HG03175 (cell line): Measurements from ENCODE around the gene RABGEF1.
"Not testable (repeated sequence)": the region's sequence is repeated elsewhere in the genome, so short reads cannot be mapped to it uniquely, and the experiment has no call there.

Experiments
- ATAC-seq: cut with Tn5 transposase; IDR thresholded peaks from one replicate; pipeline ENCODE4 v1.9.1; 2021; ENCODE audit warnings: mild to moderate bottlenecking, moderate library complexity; ENCODE audit not compliant: unreplicated experiment

The RABGEF1 gene

GRCh38 chr7:66764905-66765304 lies 24.4 kb downstream of the RABGEF1 start:
- not testable (repeated sequence) for ATAC-seq

DNA sequence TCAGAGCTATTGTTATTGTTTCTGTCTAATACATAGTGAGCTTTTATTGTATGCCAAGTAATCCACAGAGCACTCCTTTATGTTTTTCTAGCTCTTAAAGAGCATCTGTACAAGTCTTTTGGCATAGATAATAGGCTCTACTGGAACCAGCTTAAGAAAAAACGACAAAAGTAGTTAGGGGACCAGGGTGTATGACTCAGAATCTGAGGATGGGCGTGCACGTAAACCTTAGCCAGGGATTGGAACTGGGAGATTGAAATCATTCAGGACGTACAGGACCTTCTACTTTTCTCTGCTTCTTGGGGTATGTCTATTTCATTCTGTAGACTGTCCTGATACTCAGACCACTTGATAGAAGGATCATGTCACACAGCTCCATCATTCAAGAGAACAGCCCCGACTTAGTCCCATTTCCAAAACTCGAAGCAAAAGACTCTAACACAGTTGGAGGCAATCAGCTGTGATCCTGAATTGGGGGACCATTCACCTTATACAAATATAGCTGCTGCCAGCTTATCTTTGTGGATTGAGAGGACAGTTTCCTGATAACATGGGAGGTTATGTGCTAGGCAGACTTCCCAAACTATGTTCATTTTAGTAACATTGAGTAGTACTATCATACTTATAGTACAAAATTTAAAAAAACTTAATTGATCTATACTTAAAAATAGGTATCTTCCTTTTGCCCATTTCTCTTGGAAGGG lies 24.9 kb downstream of the RABGEF1 start:
- not testable (repeated sequence) for ATAC-seq

GRCh38 chr7:66766041-66766440 lies 25.5 kb downstream of the RABGEF1 start:
- ATAC-seq = no peak

DNA sequence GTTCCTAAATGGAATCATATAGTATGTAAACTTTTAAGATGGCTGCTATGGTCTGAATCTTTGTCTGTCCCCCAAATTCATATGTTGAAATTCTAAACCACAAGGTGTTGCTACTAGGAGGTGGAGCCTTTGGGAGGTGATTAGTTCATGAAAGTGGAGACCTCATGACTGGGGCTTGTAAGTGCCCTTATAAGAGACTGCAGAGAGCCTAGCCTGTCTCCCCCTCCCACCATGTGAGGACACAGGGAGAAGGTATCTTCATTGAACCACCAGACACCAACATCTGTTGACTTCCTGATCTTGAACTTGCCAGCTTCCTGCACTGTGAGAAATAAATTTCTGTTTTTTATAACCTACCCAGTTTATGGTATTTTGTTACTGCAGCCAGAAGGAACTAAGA lies 27.0 kb downstream of the RABGEF1 start:
- not testable (repeated sequence) for ATAC-seq

DNA sequence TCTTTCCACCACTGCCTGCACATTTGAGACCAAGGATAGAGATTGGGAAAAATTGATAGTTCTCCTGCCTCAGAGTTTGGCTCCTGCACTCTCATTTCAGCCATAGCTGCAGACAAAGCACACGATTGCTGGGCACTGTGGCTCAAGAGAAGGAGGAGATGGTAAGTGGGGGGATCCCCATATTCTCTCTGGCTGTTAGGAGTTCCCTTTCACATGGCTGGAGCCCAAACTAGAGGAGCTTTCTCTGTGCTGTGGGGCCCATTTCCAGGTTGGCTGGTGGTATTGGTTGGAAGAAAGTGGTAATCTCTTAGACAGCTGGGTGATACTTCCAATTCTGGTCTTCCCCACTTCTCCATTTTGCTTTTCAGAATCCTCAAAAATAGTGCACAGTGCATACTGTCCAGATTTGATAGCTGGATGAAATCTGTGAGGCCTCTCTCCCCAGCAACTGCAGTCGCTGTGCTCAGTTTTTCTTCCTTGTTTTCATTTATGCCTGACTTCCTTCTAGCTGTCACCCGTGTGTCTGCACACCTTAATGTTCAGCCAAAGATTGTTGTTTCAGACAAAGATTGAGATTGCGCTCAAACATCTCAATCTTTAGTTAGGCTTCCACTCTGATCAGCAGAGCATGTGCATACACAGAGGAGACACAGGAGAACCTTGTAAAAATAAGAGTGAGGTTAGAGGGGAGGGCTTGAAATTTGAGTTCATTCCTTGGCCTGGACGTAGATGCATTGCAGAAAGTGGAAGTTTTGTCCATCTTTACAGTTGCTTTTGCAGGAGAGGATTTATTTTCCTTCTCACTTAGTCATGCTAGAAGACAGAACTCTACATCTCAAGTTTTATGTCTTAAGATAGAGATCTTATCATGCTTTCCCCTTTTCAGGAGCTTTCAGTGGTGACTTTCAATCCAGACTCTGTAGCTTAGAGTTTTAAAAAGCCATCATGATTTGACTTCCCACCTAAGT lies 28.6 kb downstream of the RABGEF1 start:
- ATAC-seq = no peak

GRCh38 chr7:66769833-66770512 lies 29.4 kb downstream of the RABGEF1 start:
- ATAC-seq = no peak

DNA sequence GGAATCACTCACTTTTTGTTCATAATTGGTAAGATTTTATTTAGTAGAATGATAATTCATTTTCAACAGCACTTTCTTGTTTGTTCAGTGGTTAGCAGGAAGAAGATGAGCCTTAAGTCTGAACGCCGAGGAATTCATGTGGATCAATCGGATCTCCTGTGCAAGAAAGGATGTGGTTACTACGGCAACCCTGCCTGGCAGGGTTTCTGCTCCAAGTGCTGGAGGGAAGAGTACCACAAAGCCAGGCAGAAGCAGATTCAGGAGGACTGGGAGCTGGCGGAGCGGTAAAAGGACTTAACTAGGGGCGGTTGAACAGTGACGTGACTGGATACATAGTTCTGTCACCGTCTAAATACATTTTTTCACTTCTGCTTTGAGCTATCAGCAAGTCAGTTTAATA lies 31.3 kb downstream of the RABGEF1 start:
- ATAC-seq = no peak

DNA sequence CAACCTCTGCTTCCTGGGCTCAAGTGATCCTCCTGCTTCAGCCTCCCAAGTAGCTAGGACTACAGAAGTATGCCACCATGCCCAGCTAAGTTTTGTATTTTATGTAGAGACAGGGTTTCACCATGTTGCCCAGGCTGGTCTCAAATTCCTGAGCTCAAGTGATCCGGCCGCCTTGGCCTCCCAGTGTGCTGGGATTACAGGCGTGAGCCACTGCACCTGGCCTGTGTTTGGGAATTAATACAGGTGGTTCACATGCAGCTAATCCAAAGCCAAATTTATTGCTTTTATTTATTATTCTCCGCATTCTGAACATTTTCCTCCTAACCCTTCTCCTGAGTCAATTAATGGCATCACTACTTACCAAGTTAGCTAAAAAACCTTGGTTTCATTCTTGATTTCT lies 33.2 kb downstream of the RABGEF1 start:
- ATAC-seq = not testable (repeated sequence)

GRCh38 chr7:66776383-66776782 lies 35.9 kb downstream of the RABGEF1 start:
- not testable (repeated sequence) for ATAC-seq

DNA sequence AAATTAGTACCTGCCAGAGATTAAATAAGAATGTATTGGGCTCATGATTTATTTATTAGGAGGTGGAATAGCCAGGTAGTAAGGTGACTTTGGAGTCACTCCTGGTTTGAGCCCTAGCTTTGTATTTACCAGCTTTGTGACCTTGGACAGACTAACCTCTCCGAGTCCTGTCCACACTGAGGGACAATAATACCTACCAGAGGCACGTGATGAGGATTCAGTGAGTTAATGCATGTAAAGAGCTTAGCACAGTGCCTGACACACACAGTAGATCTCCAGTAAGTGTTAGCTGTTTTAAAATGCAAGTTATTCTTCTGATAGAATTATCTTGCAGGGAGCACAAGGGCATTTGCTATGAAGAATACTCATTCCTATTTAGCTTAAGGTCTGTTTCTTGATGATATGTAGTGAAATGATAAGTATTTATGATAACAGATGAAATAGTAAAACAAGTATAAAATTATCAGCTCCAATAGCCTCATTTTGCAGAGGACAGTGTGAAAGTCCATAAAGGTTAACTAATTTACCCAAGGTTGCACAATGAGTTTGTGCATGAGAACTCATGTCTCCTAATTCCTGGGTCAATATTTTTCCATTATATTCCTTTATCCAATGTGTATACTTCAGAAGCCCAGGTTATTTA lies 36.4 kb downstream of the RABGEF1 start:
- no peak for ATAC-seq

DNA sequence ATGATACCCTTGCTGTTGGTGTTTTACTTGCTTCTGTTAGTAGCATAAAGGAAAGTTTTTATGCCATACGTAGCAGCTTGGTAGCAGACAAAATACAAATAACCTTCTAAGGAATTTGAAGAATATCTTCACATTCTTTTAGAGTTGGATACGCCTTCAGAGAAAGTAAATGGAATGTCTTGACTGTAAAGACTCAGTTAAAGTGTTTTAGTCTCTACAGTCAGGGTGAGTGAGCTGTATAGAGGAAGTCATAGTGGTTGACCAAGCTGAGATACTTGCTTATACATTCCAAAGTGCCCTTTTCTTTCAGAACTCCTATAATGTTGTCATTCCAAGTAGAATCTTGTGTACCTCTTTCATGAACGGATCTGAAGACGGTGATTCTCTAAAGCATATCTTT lies 37.7 kb downstream of the RABGEF1 start:
- ATAC-seq = no peak

DNA sequence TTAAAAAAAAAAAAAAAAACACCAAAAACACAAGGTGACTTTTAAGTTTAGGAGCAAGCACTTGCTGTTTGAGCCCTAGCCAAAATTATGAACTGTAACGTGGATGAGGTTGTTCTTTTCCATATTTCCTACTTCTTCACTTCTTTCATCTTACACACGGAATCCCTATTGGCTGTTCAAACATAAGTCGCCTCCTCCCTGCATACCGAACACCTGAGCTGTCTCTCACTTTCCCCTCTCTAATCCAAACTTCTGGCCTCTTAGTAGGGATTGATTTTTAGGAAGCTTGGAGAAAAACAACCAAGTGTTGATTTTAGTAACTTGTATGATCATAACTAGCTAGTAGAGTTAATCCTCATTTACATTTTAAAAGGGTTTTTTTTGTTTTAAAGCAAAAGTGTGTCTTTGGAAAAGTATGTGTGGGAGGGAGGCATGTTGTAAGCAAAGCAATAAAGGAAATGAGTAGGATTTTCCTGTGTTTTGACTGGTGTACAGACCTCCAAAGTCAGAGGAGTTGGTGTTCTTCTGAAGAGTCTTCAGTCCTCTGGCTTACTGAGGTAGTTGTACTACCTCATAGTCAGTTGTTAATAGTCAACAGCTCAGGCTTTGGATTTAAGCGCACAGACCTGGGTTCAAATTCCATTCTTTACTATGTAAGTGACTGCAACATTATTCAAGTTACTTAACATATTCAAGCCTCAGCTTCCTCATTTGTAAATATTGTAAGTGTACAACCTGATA lies 39.3 kb downstream of the RABGEF1 start:
- ATAC-seq = no peak

GRCh38 chr7:66781408-66782090 lies 41.0 kb downstream of the RABGEF1 start:
- no peak for ATAC-seq

- ATAC-seq = not testable (repeated sequence)
Observed at GRCh38 chr7:66782875-66783274, 42.3 kb downstream of the RABGEF1 start.

DNA sequence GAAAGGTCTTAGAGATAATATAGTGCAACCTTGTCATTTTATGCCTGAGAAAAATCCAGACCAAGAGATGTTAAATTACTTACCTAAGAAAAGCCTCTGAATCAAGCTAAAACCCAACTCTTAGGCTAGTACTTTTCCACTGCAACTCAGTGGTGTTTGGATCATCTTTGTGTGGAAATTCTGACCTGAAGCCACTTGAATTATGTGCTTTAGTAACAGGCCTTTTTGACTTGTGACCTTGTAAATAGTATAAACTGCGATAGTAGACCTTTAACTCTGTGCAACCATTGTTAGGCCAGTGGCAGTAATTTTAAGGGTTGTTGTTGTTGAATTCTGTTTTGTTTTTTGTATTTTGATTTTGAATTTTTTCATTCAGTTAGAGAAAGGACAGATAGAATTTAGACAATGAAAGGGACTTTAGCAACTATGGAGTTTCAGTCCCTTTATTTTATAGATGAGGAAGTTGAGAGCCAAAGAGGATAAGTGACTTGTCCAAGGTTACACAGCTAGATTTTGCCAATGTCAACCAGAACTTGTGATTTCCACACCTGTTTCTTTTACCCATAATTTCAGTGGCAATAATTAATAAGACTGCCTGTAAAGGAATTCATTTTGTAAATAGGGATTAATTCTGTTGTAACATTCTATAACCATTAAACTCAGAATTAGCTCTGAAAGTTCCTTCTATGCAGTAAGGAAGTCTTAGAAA lies 43.5 kb downstream of the RABGEF1 start:
- ATAC-seq = not testable (repeated sequence)

GRCh38 chr7:66790196-66790595 lies 49.7 kb downstream of the RABGEF1 start:
- no peak for ATAC-seq

DNA sequence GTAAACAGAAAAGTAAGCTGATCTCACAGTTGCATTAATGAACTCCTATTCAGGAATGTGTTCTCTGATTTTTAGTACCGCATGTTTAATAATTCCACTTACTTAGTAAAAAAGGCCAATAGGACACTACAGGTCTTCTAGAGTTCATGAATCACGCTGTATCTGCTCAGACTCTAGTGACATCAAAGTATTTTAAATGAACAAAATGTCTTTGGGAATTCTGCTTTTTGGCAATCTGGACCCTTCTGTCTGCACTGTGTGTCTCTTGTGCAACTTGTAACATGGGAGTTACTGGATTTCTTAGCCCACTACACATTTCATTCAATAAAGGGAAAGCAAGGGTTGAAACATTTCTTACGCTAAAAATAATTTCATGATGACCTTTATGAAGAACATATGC lies 50.2 kb downstream of the RABGEF1 start:
- no peak for ATAC-seq

DNA sequence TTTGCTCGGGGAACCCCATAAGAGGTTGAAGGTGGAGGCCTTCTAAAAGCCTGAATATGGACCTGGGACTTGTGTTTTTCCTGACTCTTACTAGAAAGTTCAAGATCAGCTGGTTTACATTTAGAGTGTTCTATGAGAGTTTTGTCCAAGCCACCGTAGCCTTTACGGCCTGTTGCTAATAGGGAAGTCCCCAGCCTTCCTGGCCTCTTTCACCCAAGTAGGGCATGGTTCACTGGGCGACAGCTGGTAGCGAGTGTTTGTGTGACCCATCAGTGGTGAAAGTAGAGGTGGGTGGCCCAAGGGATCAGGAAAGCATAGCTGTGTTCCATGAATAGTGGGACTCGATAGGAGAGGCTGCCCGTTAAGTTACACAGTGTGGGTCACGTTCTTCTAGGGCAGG lies 60.1 kb downstream of the RABGEF1 start:
- ATAC-seq = no peak

- ATAC-seq = no peak
Observed at GRCh38 chr7:66804001-66804400, 63.5 kb downstream of the RABGEF1 start.
